ENCODE data around the gene GLI2.

GLI2 gene

DNA sequence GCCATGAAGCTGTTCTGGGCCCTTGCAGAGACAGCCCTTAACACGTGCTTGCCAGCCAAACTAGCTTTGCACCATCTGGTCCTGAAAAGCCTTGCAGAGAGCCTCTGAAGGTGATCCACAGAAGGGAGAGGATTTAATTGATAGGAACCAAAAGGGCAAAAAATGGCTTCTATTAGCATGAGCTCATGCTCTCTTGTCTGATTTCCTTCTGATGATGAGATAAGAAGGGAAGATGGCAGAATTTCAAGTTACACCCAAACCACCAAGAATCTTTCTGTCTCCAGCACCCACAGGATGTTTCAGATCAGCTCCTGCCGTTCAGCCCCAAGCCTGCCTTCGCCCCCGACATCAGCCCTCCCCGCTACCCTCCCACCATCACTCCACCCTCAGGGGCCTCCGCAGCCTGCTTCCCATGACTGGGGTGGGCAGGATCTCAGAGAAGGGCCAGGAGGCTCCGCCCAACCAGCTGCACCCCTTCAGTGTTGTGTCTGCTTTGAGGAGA, 23.4 kb upstream of the GLI2 start:
- DNase-seq (ENCODE audit: low spot score), result no peak

DNA sequence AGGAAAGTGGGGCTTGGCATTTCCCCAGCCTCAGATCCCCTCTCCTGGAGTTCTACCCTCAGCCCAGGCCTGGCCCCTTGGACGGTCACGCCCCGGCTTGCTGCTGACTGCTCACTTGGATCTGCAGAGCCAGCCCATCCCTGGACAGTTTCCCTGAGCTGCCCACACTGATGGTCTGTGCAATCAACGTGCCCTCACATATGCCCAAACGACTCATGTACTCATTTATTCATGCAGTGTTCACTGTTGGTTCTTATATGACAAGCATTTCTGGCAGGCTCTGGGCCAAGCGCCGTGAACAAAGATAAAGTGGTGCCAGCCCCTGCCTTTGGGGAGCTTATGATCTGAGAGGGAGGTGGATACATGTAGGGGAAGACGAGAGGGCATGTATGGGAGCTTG, 20.3 kb upstream of the GLI2 start:
- no peak for DNase-seq (ENCODE audit: low spot score)

GRCh38 chr2:120715941-120716340, 19.7 kb upstream of the GLI2 start:
- no peak for DNase-seq (ENCODE audit: low spot score)

- DNase-seq (ENCODE audit: low spot score), result no peak
Measured at GRCh38 chr2:120716641-120717585, 18.8 kb upstream of the GLI2 start.

DNA sequence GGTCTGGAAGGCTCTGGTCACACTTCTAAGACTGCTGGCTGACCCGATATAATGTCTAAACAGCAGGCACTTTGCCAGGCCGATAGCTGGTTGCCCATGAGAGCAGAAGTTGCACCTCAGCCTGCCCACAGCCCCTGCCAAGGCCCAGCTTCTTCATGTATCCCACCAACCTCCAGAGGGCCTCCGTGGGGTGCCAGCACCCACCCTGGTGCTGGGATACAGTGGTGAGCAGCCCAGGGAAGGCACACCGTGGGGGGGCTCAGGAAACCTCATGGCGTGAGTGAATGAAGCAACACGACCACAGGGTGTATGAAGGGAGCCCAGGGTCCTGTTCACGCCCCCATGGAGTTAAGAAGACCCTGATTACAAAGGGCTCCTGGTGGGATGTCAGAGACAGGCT, 16.2 kb upstream of the GLI2 start:
- DNase-seq (ENCODE audit: low spot score), result no peak

DNA sequence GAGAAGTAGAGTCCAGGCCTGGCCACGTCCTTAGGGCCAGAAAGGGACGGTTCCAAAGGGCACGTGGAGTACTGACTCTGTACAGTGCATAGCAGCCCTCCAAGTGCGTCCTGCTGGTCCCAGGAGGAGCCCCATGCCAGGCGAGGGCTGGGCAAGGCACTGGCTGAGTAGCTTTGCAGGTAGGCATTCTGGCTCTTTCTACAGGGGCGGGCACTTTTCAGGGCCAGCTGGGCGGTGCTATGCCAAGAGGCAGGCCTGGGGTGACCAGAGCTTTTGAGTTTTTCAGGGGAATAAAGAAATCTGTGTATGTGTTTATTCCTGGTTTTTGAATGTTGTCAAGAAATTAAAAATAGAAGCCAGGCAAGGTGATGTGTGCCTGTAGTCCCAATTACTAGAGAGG, 15.4 kb upstream of the GLI2 start:
- no peak for DNase-seq (ENCODE audit: low spot score)

DNA sequence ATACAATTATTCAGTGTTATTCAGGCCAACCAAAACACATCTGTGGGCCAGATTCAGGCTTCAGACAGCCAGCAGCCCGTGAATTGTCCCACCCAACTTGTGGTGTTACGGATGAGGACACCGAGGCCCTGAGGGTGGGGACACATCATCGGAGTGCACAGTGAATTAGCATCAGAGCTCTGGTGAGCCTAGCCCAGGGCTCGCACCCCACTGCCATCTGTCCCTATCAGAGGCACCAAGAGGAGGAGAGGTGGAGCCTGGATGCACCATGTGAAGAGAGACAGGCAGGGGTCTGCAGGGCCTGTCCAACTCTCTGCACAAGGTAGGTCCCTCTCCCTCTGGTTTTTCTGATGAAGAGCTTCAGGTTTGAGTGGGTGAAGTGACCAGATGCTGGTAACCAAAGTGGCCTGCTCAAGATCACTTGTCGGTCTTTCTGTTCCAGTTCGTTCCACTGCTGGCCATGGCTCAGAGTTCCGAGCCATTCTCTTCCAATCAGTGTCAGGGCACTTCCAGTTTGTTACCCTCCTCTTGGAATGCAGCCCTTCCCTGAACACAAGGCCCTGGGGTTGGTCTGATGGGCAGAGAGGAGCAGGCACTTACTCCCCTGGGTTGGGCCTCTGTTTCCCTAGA, 14.8 kb upstream of the GLI2 start:
- no peak for DNase-seq (ENCODE audit: low spot score)

DNA sequence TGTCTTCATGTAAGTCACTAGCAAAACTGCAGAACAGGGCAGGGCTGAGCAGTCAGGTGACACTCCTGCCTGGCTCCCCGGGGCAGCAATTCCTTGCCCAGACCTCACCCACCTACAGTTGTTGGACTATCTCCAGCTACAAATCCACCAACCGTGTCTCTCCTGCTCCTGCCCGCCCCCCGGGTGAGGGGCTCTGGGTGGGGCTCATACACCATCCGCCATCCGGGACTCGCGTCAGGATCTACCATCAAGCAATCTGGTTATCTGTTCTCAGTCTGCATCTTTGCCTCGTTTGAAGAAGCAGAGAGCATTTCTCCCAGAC, 13.5 kb upstream of the GLI2 start:
- DNase-seq (ENCODE audit: low spot score), result no peak

DNA sequence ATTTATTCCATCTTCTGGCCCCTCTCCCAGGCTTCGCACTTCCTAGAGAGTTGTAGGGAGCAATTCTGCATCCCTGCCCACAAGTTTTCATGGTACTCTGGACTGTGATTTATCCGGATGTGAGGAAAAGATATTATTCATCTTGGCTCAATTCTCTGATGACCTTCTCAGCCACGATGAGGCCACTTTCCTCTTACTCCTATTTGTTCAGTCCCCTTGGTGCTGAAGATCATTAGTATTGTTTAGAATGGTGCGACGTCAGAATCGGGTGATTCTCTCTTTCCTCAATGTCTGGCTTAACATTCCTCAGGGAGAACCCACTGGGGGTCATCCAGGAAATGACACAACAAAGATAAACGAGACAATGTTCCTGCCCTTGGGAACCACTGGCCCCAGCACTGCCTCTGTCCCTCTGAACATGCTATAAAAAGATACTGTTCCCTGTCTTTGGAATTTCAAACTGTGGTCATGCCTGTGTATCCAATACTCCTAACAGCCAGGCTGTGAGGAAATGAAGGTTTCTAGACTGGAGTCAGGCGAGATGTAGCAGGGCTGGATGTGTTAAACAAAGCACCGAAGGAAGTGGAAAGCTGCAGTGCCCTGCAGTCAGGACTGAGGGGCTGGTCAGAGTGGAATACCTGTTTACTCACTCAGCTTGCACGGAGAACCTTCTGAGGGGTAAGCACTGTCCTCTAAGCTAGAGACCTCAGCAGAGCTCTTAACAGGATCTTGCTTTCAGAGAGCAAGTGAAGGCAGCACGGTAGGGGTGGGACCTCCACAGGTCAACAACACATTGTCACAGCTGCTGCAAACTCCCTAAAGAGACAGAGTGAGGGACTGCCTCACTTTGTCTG, 12.9 kb upstream of the GLI2 start:
- DNase-seq (ENCODE audit: low spot score), result no peak

GRCh38 chr2:120726245-120726644, 9.4 kb upstream of the GLI2 start:
- DNase-seq (ENCODE audit: low spot score), result no peak

DNA sequence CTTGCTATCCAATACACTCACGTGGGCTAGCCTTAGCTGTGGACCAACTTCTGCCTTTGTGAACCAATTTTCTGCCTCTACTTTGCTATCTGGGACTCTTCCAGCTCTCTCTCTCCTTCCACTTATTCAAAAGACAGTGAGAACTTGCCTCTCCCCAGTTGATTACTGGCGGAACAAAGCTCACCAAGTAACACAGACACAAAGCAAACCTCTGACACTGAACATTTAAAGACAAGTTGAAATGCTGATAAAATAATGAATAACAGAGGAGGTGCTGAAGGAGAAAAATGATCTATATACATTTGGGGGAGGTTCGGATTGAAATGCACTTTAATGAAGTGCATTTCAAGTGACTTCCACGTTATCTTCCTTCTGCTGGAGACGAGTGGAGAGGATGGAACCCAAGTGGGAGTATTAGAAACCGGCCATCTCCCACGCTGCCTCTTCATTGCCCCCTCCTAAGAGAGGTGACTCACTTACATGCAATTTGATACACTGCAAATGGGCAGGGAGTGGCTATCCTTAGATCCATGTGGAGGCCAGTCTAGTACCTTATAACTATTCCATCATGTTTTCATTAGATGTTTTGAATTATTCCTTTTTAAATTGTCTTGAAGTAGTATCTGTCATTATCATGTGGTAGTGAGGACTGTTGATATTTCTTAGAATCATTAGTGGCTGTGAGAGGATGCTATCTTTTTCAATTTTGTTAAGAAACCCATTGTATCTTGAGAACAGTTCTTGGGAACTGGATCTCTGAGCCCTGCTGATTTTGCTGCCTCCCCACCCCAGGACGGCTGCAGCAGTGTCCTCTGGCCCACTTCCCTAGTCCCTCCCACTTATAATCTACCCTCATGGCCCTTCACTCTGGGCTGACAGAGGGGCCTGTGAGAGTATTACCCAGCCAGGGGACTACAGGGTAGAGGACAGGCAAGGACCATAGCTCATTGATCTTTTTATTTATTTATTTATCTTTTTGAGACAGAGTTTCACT, 6.0 kb upstream of the GLI2 start:
- no peak for DNase-seq (ENCODE audit: low spot score)

- DNase-seq (ENCODE audit: low spot score), result no peak
Measured at GRCh38 chr2:120731175-120731574, 4.5 kb upstream of the GLI2 start.

DNA sequence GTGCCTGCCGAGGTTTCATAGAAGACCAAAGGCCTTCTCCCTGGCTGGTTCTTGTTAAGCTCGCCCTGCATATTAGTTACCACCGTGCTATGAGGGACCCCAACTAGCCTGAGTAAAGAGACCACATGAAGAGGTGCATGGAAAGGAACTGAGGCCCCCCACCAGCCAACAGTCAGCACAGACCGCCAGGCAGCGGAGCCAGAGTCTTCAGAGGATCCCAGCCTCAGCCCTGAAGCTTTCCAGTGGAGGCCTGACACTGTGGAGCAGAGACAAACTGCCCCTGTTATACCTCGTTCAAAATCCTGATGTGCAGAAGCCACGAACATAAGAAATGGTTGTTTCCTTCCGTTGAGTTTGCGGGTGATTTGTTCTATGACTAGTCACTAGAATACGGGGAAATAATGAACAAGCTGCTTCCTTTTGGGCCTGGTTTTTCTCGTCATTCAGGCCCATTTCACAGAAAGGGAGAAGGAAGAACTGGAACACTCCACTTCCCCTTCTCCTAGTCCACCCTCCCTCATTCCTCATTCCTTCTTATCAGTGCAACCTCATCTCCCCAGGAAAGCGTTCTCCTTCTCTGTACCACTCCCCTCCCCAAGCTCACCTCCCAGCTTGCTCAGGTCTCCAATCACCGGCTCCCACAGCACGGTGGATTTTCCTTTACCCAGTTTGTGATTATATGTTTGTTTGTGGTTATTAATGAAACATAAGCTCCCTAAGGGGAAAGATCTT, 3.0 kb upstream of the GLI2 start:
- DNase-seq (ENCODE audit: low spot score), result no peak

DNA sequence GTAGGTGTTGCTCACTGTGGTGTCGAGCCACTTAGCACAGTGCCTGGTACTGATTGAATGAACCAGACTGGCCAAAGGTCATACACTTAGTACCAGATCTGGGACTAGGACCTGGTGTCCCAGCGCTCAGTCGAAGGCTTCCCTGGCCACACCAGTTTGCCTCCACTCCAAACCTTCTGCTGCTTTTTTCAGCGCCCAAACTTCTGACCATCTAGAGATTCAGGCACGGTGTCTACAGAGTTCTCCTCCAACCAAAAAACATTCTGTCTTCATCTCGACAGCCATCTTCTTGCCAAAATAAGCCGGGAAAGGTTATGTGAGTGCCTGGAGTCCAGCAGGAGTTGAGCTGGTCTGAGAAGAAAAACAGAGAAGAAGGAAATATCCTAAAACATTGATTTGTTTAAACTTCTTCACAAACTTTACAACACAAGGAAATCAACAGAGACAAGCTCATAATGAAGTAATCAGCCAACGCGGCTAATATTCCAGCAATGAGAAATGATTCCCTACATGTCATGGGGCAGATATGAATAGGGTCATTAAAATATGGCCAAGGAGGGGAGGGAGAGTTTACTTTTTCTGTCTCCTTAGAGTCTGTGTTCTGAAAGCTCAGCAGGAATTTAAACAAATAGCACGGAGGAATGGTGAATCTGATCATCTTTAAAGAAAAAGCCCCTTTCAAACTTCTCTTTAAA, 2.3 kb upstream of the GLI2 start:
- no peak for DNase-seq (ENCODE audit: low spot score)

DNA sequence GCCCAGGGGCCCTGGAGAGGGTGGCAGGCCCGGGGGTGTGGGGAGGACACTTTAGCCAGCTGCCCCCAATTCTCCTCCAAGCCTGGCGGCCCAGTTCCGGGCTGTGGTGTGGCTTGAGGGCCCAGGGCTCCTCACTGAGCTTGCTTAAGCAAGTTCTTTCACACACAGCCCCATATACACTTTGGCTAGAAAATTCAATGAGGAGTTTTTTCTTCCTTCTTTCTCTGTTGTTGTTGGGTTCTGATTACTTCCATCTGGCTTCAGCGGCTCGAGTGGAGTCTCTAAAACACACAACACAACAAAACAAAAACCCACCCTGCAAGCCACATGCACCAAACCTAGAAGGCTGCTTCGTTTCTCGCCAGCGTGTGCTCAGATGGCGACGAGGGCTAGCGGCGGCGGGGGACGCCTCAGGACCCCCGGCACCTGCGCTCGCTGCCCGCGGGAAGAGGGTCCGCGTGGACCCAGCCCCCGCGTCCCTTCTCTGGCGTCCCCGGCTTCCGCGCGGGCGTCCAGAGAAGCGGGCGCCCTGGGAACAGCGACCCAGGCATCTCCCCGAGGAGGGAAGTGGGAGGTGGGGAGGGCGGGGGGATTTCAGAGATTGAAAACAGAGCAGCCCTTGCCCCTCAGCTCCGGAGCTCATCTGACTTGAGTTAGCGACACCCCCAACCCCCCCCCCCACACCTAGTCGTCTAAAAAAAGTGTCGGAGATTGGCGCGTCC, 577 bp upstream of the GLI2 start:
- no peak for DNase-seq (ENCODE audit: low spot score)

DNA sequence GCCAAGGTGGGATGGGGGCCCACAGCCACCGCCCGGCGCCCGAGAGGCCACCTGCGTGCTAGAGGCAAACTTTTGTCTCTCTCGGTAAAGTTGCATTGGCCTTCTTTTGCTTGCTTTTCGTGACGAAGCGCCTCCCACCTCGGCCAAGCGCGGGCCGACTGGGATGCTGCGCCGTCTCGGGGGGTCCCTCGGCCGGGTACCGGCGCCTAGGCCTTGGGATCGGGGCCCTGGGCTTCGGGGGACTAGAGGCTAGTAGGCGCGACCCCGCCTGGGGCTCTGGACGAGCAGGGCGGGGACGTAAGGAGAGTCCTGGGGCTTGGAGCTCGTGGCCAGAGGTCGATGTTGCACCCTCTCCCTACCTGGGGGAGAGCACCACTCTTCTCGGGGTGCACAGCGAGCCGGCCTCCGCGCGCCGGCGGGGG, 545 bp downstream of the GLI2 start:
- DNase-seq (ENCODE audit: low spot score), result no peak

GRCh38 chr2:120736624-120737339, 1.1 kb downstream of the GLI2 start:
- DNase-seq (ENCODE audit: low spot score), result peak; percentile 37

- DNase-seq (ENCODE audit: low spot score), result no peak
Measured at GRCh38 chr2:120737340-120738101, 1.9 kb downstream of the GLI2 start.

Measured in globus pallidus (tissue), 1 donor.